ENCODE data around the gene PFKFB4.

DNA sequence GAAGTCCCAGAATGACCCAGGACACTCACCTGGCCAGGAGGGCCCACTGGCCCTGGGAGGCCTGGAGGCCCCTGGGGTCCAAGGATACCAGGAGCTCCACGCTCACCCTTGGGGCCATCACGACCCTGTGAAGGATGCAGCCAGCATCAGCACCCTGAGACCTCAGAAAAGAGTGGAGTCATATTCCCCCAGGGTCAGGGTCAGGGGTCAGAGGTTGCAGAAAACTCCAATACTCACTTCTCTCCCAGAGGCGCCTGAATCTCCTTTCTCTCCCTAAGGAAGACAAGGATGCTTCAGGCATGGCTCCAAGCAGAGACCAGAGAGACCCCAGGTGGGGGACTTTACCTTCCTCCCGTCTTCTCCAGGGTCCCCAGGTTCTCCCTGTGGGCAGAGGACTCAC, 20.0 kb upstream of the PFKFB4 start:
- TF ChIP-seq RFX5 (IDR thresholded peaks at IDR 0.05; ENCODE audit: low read depth, low read length) (no peak), POLR2A (IDR thresholded peaks at IDR 0.05; ENCODE audit: low read depth, low read length) (no peak), CTCF (conservative IDR thresholded peaks at IDR 0.05; ENCODE audit: low read depth, low read length) (no peak), FOS (IDR thresholded peaks at IDR 0.05; ENCODE audit: low read depth, low read length) (no peak), BHLHE40 (IDR thresholded peaks at IDR 0.05; ENCODE audit: low read depth, low read length) (no peak), MXI1 (IDR thresholded peaks at IDR 0.05; ENCODE audit: borderline replicate concordance, low read depth, low read length) (no peak), RCOR1 (IDR thresholded peaks at IDR 0.05; ENCODE audit: insufficient replicate concordance, low read length) (no peak), CEBPB (IDR thresholded peaks at IDR 0.05; ENCODE audit: low read depth, low read length) (no peak), SMC3 (IDR thresholded peaks at IDR 0.05; ENCODE audit: low read depth, low read length) (no peak)
